Stomach (tissue), 9 donors: ENCODE results near the gene PSMB3. TPM values are rescaled to one million over a fixed set of nuclear protein-coding genes. Genes with fewer than 3 reads are reported as not detected.
A peak's percentile ranks its signal among the peaks of the same experiment; 100 is the strongest.

Experiments
- DNase-seq, 2 donors: peaks; one replicate each; pipeline versions ENCODE4 v3.0.0 to v3.0.0-alpha.2; 2013 to 2019
- H3K27ac ChIP-seq, 5 donors: fragments of 200-600 bp in 4 of 5; sonication (generic) in 4 of 5; one replicate each; pipeline ENCODE4 v1.5.1; 2013 to 2019; ENCODE audit warnings: mild to moderate bottlenecking in 1 of 5, moderate library complexity in 1 of 5
- H3K27me3 ChIP-seq, 3 donors: fragments of 200-600 bp; sonication (generic); one replicate each; pipeline ENCODE4 v1.5.1; 2017 to 2019; ENCODE audit warnings: mixed run types in 1 of 3
- H3K36me3 ChIP-seq, 4 donors: fragments of 200-600 bp; sonication (generic); 1 replicate in 3 of 4; 2 replicates in 1 of 4; pipeline ENCODE4 v1.5.1; 2016 to 2019
- H3K4me1 ChIP-seq, 4 donors: fragments of 200-600 bp; sonication (generic); one replicate each; pipeline ENCODE4 v1.5.1; 2016 to 2019
- H3K4me3 ChIP-seq, 4 donors: fragments of 200-600 bp; sonication (generic) in 3 of 4; one replicate each; pipeline ENCODE4 v1.5.1; 2016 to 2019; ENCODE audit warnings: mild to moderate bottlenecking in 1 of 4
- H3K9me3 ChIP-seq, 4 donors: fragments of 200-600 bp; sonication (generic); one replicate each; pipeline ENCODE4 v1.5.1; 2016 to 2019
- EP300 ChIP-seq: sonication (generic); formaldehyde crosslinking; IDR thresholded peaks from one replicate; pipeline ENCODE4 v1.6.1; 2017; ENCODE audit warnings: antibody characterized with exemption
- POLR2A ChIP-seq, 4 donors: fragments of 450-650 bp; IDR thresholded peaks; one replicate each; pipeline ENCODE4 v1.6.1; 2016; ENCODE audit warnings: antibody characterized with exemption in 4 of 4, control low read depth in 2 of 4, mild to moderate bottlenecking in 1 of 4, moderate library complexity in 1 of 4
- POLR2AphosphoS5 ChIP-seq, 3 donors: sonication (generic); formaldehyde crosslinking; IDR thresholded peaks; one replicate each; pipeline ENCODE4 v1.6.1; 2016; ENCODE audit warnings: antibody characterized with exemption in 3 of 3
- WGBS, 5 donors: extraction: QIAGEN DNeasy Blood & Tissue Kit in 3 of 5; methylation state at CpG; one replicate each; pipeline versions ENCODE4 v1.1.5 to v1.1.7; 2013 to 2018; 5-methylcytosine and 5-hydroxymethylcytosine counted together
- intact Hi-C: fragments of 100-400 bp; cut with DNase I; formaldehyde crosslinking; loops from one replicate; pipeline ENCODE4 v1.15.1; 2023; ENCODE audit warnings: low total_unique reads
- polyA plus RNA-seq, 3 donors: library from polyadenylated mRNA; stranded (reverse); fragments of 200-250 nt; gene quantifications; one replicate each; pipeline ENCODE4 v1.2.3, GENCODE V29; 2013
- total RNA-seq, 5 donors: library from RNA; depleted of rRNA; stranded (reverse); fragments of >200 nt; gene quantifications; one replicate each; pipeline versions ENCODE4 v1.1.0 to v1.2.3, GENCODE V29; 2014 to 2016
- TF ChIP-seq, protein P1 (sequence below), 7 experiments: fragments of 450-650 bp in 4 of 7; fragments of 200-600 bp in 3 of 7; sonication (generic) in 3 of 7; IDR thresholded peaks; one replicate each; pipeline ENCODE4 v1.5.1; 2016 to 2019; ENCODE audit warnings: antibody characterized with exemption in 7 of 7, control low read depth in 2 of 7, mild to moderate bottlenecking in 1 of 7
- donor health status: healthy with polysubstance abuse.
- donor health status: Bipolar disorder and iron deficiency.
- donor health status: healthy.

The PSMB3 gene
- total and polyA plus RNA-seq, 8 donors: 29.0 to 281 (median 191) TPM

DNA sequence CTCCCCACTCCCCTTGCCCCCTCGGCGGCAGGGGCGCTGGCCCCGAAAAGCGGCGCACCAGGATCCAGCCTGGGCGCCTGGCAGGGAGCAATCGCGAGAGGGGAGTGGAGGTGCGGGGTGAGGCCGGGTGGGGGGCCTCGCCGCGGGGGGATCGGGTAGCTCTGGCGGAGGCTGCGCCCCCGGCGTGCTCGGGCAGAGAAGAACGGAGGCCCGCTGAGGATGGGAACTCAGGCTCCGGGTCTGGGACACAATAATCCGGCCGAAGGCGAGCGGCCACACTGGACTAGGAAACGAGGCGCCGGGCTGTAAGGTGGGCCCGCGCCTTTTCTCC lies 3.7 kb upstream of the PSMB3 start:
- intact Hi-C loops: no loop called here
- H3K9me3 ChIP-seq: no peaks in the 10 kb centered on the region
- 0 to 3% (median 1%) methylated on average over 6 to 32 of the region's 32 CpGs for WGBS, 5 donors
- peaks cover 0 to 45% (median 15%) of the 10 kb centered on the region in 3 donors for H3K27me3 ChIP-seq
- H3K4me3 ChIP-seq: peak overlapping the region; percentile 83 to 88 (median 84)
- peak overlapping the region; percentile 89 to 94 (median 93) for H3K27ac ChIP-seq
- H3K36me3 ChIP-seq: peaks cover 0 to 1% (median 0%) of the 10 kb centered on the region in 4 donors
- no peak for DNase-seq
- H3K4me1 ChIP-seq: peaks cover 63 to 91% (median 81%) of the 10 kb centered on the region in 4 donors
- TF ChIP-seq, protein P1, sequence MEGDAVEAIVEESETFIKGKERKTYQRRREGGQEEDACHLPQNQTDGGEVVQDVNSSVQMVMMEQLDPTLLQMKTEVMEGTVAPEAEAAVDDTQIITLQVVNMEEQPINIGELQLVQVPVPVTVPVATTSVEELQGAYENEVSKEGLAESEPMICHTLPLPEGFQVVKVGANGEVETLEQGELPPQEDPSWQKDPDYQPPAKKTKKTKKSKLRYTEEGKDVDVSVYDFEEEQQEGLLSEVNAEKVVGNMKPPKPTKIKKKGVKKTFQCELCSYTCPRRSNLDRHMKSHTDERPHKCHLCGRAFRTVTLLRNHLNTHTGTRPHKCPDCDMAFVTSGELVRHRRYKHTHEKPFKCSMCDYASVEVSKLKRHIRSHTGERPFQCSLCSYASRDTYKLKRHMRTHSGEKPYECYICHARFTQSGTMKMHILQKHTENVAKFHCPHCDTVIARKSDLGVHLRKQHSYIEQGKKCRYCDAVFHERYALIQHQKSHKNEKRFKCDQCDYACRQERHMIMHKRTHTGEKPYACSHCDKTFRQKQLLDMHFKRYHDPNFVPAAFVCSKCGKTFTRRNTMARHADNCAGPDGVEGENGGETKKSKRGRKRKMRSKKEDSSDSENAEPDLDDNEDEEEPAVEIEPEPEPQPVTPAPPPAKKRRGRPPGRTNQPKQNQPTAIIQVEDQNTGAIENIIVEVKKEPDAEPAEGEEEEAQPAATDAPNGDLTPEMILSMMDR (IDR thresholded peaks at IDR 0.05): no peak

DNA sequence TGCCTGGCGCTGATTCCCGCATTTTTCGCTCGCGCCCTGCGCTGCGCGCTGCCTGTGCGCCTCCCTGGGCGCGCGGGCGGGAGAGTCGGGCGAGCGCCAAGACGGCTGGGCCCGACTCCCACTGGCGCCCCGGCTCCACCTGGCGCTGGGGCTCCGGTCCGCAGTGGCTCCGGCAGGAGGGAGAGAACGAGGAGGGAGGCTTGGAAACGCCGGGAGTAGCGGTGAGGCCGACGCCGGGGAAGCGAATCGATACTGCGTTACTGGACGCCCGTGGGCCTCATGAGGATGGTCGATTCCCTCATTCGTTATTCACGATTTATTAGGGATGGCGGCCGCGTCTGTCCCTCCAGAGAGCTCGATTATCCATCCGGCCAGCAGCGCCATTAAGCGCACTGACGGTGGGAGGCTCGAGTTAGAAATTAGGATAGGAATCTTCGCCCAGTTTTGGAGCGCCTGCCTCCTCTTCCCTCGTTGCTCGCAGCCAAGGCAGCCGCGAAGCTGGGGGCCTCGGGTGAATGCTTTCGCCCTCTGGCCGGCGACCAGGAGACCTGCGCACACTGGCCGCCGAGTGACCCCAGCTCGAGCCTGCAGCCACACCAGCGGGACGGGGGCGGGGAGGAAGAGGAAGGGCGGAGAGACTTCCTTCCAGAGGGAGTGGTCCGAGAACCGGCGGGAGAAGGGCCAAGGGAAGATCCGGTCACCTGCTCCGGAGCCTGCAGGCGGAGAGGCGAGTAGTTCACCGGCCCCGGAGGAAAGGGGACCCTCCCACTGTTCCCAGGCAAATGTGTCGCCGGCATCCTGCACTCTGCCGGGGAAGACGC lies 3.1 kb upstream of the PSMB3 start:
- peaks cover 0 to 45% (median 15%) of the 10 kb centered on the region in 3 donors for H3K27me3 ChIP-seq
- H3K9me3 ChIP-seq: no peaks in the 10 kb centered on the region
- peak; percentile 81 to 91 for DNase-seq
- peak overlapping the region; percentile 89 to 94 (median 93) for H3K27ac ChIP-seq
- H3K4me1 ChIP-seq: peaks cover 65 to 91% (median 81%) of the 10 kb centered on the region in 4 donors
- peaks cover 2 to 7% (median 3%) of the 10 kb centered on the region in 4 donors for H3K36me3 ChIP-seq
- WGBS, 5 donors: 0 to 1% (median 0%) methylated on average over 34 to 79 of the region's 79 CpGs
- intact Hi-C loops: no loop called here
- no peak for TF ChIP-seq EP300
- peak in 2 of 3 donors; percentile 66 to 84 for TF ChIP-seq POLR2AphosphoS5 (IDR thresholded peaks at IDR 0.05)
- no peak for TF ChIP-seq POLR2A (IDR thresholded peaks at IDR 0.05)
- TF ChIP-seq, protein P1 (IDR thresholded peaks at IDR 0.05): no peak
- peak overlapping the region; percentile 83 to 88 (median 84) for H3K4me3 ChIP-seq

DNA sequence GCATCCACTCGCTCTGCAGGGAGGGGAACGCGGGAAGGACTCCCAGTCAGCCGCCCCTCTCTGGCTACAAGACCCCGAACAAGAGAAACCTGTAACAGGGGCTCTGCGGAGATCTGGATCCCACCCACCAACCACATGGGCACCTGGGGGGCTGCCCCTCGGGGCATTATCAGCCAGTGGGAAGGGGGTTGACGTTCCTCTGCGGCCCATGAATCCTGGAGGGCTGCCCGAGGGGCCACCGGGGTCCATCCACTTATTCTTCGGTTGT lies 2.6 kb upstream of the PSMB3 start:
- H3K4me3 ChIP-seq: peak overlapping the region; percentile 83 to 88 (median 84)
- H3K27ac ChIP-seq: peak overlapping the region; percentile 89 to 94 (median 93)
- DNase-seq: no peak
- intact Hi-C loops: no loop called here
- no peaks in the 10 kb centered on the region for H3K9me3 ChIP-seq
- H3K4me1 ChIP-seq: peaks cover 65 to 89% (median 83%) of the 10 kb centered on the region in 4 donors
- peaks cover 0 to 45% (median 15%) of the 10 kb centered on the region in 3 donors for H3K27me3 ChIP-seq
- peaks cover 5 to 12% (median 8%) of the 10 kb centered on the region in 4 donors for H3K36me3 ChIP-seq
- TF ChIP-seq POLR2AphosphoS5 (IDR thresholded peaks at IDR 0.05) (no peak), EP300 (no peak), POLR2A (IDR thresholded peaks at IDR 0.05) (no peak)
- TF ChIP-seq, protein P1 (IDR thresholded peaks at IDR 0.05): no peak
- 5 to 6% (median 5%) methylated on average over 12 of the region's 12 CpGs for WGBS, 5 donors

- H3K9me3 ChIP-seq: no peaks in the 10 kb centered on the region
- DNase-seq: no peak
- H3K27me3 ChIP-seq: peaks cover 0 to 45% (median 15%) of the 10 kb centered on the region in 3 donors
- peak overlapping the region; percentile 89 to 94 (median 93) for H3K27ac ChIP-seq
- intact Hi-C loops: no loop called here
- peak overlapping the region; percentile 83 to 98 (median 86) for H3K4me3 ChIP-seq
- WGBS, 5 donors: 22 to 38% (median 27%) methylated on average over 25 to 28 of the region's 28 CpGs
- no peak for TF ChIP-seq EP300
- H3K4me1 ChIP-seq: peaks cover 65 to 87% (median 80%) of the 10 kb centered on the region in 4 donors
- peaks cover 9 to 17% (median 12%) of the 10 kb centered on the region in 4 donors for H3K36me3 ChIP-seq
Observed at GRCh38 chr17:38750312-38751121, 2.0 kb upstream of the PSMB3 start.
